ENCODE data around the gene MACROH2A1.

- TF ChIP-seq, protein P1, sequence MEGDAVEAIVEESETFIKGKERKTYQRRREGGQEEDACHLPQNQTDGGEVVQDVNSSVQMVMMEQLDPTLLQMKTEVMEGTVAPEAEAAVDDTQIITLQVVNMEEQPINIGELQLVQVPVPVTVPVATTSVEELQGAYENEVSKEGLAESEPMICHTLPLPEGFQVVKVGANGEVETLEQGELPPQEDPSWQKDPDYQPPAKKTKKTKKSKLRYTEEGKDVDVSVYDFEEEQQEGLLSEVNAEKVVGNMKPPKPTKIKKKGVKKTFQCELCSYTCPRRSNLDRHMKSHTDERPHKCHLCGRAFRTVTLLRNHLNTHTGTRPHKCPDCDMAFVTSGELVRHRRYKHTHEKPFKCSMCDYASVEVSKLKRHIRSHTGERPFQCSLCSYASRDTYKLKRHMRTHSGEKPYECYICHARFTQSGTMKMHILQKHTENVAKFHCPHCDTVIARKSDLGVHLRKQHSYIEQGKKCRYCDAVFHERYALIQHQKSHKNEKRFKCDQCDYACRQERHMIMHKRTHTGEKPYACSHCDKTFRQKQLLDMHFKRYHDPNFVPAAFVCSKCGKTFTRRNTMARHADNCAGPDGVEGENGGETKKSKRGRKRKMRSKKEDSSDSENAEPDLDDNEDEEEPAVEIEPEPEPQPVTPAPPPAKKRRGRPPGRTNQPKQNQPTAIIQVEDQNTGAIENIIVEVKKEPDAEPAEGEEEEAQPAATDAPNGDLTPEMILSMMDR (IDR thresholded peaks at IDR 0.05; ENCODE audit: borderline replicate concordance, extremely low read depth, low read length, poor library complexity, severe bottlenecking) = no peak
- TF ChIP-seq EZH2 (IDR thresholded peaks at IDR 0.05; ENCODE audit: borderline replicate concordance, low read depth, low read length, severe bottlenecking) = no peak
Observed at GRCh38 chr5:135307143-135307903, 91.7 kb downstream of the MACROH2A1 start.

Data from DND-41 (cell line).